GM21825 (cell line): ENCODE data around the gene PAIP2.
"Not testable (repeated sequence)": the region's sequence is repeated elsewhere in the genome, so short reads cannot be mapped to it uniquely, and the experiment has no call there.

Source experiments
- ATAC-seq: cut with Tn5 transposase; IDR thresholded peaks from one replicate; pipeline ENCODE4 v1.9.1; 2021; ENCODE audit warnings: mild to moderate bottlenecking, moderate library complexity; ENCODE audit not compliant: unreplicated experiment

The PAIP2 gene

GRCh38 chr5:139407517-139407916, 65.9 kb downstream of the PAIP2 start:
- no peak for ATAC-seq

GRCh38 chr5:139408191-139408590, 66.5 kb downstream of the PAIP2 start:
- ATAC-seq: no peak

GRCh38 chr5:139409116-139409515, 67.5 kb downstream of the PAIP2 start:
- ATAC-seq: not testable (repeated sequence)

GRCh38 chr5:139410121-139410992, 68.7 kb downstream of the PAIP2 start:
- no peak for ATAC-seq

- no peak for ATAC-seq
Measured at GRCh38 chr5:139410993-139411828, 69.6 kb downstream of the PAIP2 start.

GRCh38 chr5:139413153-139413552, 71.5 kb downstream of the PAIP2 start:
- ATAC-seq: no peak

- ATAC-seq: no peak
Measured at GRCh38 chr5:139413963-139414362, 72.3 kb downstream of the PAIP2 start.

- no peak for ATAC-seq
Measured at GRCh38 chr5:139414581-139415130, 73.0 kb downstream of the PAIP2 start.

GRCh38 chr5:139415221-139415861, 73.7 kb downstream of the PAIP2 start:
- ATAC-seq: no peak

- no peak for ATAC-seq
Measured at GRCh38 chr5:139415869-139416268, 74.2 kb downstream of the PAIP2 start.

- no peak for ATAC-seq
Measured at GRCh38 chr5:139416651-139417050, 75.0 kb downstream of the PAIP2 start.

- ATAC-seq: no peak
Measured at GRCh38 chr5:139417214-139417613, 75.6 kb downstream of the PAIP2 start.

GRCh38 chr5:139418793-139419192, 77.1 kb downstream of the PAIP2 start:
- ATAC-seq: no peak
